HepG2 (cell line): ENCODE measurements around the gene WDR54. TPM values are rescaled to one million over a fixed set of nuclear protein-coding genes. Genes with fewer than 3 reads are reported as not detected.

Source experiments
- ATRX ChIP-seq: sonication (generic); formaldehyde crosslinking; IDR thresholded peaks from 2 replicates; pipeline ENCODE4 v1.4.0; 2020; ENCODE audit warnings: missing genetic modification reagents, borderline replicate concordance
- CAMTA2 ChIP-seq: sonication (generic); formaldehyde crosslinking; IDR thresholded peaks from 2 replicates; pipeline ENCODE4 v1.4.0; 2020; ENCODE audit warnings: mild to moderate bottlenecking, missing genetic modification reagents, borderline replicate concordance
- CCDC6 ChIP-seq: sonication (generic); formaldehyde crosslinking; IDR thresholded peaks from 2 replicates; pipeline ENCODE4 v1.8.1; 2022; ENCODE audit warnings: mild to moderate bottlenecking, missing genetic modification reagents, moderate library complexity
- CENPT ChIP-seq: sonication (generic); formaldehyde crosslinking; IDR thresholded peaks from 2 replicates; pipeline ENCODE4 v1.8.0; 2022; ENCODE audit warnings: low read depth, mild to moderate bottlenecking, moderate library complexity, missing genetic modification reagents
- GLI4 ChIP-seq: sonication (generic); formaldehyde crosslinking; IDR thresholded peaks from 2 replicates; pipeline ENCODE4 v1.5.1; 2020; ENCODE audit warnings: missing genetic modification reagents, mild to moderate bottlenecking, moderate library complexity, borderline replicate concordance
- POLR2AphosphoS2 ChIP-seq: IDR thresholded peaks from 2 replicates; pipeline ENCODE4 v1.6.1; 2011; ENCODE audit warnings: low read depth, low read length, improper control_type of control experiment
- RXRA ChIP-seq: sonication (generic); formaldehyde crosslinking; IDR thresholded peaks from 2 replicates; pipeline ENCODE4 v1.5.1; 2020; ENCODE audit warnings: missing genetic modification reagents
- RXRB ChIP-seq: IDR thresholded peaks from 2 replicates; pipeline ENCODE4 v1.6.1; 2016; ENCODE audit warnings: borderline replicate concordance, missing genetic modification reagents, missing compliant biosample characterization
- SIX4 ChIP-seq: sonication (generic); formaldehyde crosslinking; IDR thresholded peaks from 2 replicates; pipeline ENCODE4 v1.4.0; 2020; ENCODE audit warnings: missing genetic modification reagents
- SMARCC2 ChIP-seq: fragments of 450-650 bp; IDR thresholded peaks from 2 replicates; pipeline ENCODE4 v1.6.1; 2017; ENCODE audit warnings: antibody characterized with exemption, mild to moderate bottlenecking
- ZNF256 ChIP-seq: sonication (generic); formaldehyde crosslinking; conservative IDR thresholded peaks from 2 replicates; pipeline ENCODE4 v1.4.0; 2020; ENCODE audit warnings: missing genetic modification reagents
- ZNF33A ChIP-seq: sonication (generic); formaldehyde crosslinking; IDR thresholded peaks from 2 replicates; pipeline ENCODE4 v1.5.1; 2020; ENCODE audit warnings: missing genetic modification reagents, mild to moderate bottlenecking, moderate library complexity, borderline replicate concordance
- ZNF350 ChIP-seq: sonication (generic); formaldehyde crosslinking; IDR thresholded peaks from 2 replicates; pipeline ENCODE4 v1.4.0; 2020; ENCODE audit warnings: mild to moderate bottlenecking, low read depth, missing genetic modification reagents, borderline replicate concordance
- ZNF567 ChIP-seq: sonication (generic); formaldehyde crosslinking; IDR thresholded peaks from 2 replicates; pipeline ENCODE4 v1.8.1; 2023; ENCODE audit warnings: mild to moderate bottlenecking, missing genetic modification reagents, borderline replicate concordance
- polyA plus RNA-seq, 8 experiments: library from polyadenylated mRNA; depleted of rRNA in 3 of 8; stranded (reverse) in 7 of 8; unstranded in 1 of 8; fragments of >200 nt; fragmentation: Illumina TruSeq in 4 of 8; extraction: Trizol in 4 of 8; gene quantifications; 2 replicates each; pipeline versions ENCODE4 v1.2.1 to v1.2.3, GENCODE V29; 2011 to 2016; ENCODE audit warnings: low read depth in 4 of 8, missing spikeins in 1 of 8, mixed read lengths in 1 of 8; ENCODE audit not compliant: insufficient read depth in 1 of 8
- total RNA-seq, 5 experiments: library from RNA; depleted of rRNA; stranded (reverse); fragments of >200 nt; fragmentation: Illumina TruSeq; extraction: Trizol; gene quantifications; 2 replicates each; pipeline ENCODE4 v1.2.3, GENCODE V29; 2016; ENCODE audit warnings: low read depth in 1 of 5
- TF ChIP-seq, protein P1 (sequence below): sonication (generic); formaldehyde crosslinking; IDR thresholded peaks from 2 replicates; pipeline ENCODE4 v1.4.0; 2020; ENCODE audit warnings: mild to moderate bottlenecking, missing genetic modification reagents
- TF ChIP-seq, protein P2 (sequence below): sonication (generic); formaldehyde crosslinking; IDR thresholded peaks from 2 replicates; pipeline ENCODE4 v1.4.0; 2020; ENCODE audit warnings: mild to moderate bottlenecking, missing genetic modification reagents, borderline replicate concordance
- TF ChIP-seq, protein P3 (sequence below): sonication (generic); formaldehyde crosslinking; IDR thresholded peaks from 2 replicates; pipeline ENCODE4 v1.4.0; 2020; ENCODE audit warnings: mild to moderate bottlenecking, missing genetic modification reagents
- TF ChIP-seq, protein P4 (sequence below): sonication (generic); formaldehyde crosslinking; IDR thresholded peaks from 2 replicates; pipeline ENCODE4 v1.4.0; 2020; ENCODE audit warnings: mild to moderate bottlenecking, missing genetic modification reagents

Gene WDR54
- total and polyA plus RNA-seq, 2 of the 13 experiments (the other 11 are each of a cell fraction or from before 2014, with no cell fraction given): 2.0 to 17.3 TPM

DNA sequence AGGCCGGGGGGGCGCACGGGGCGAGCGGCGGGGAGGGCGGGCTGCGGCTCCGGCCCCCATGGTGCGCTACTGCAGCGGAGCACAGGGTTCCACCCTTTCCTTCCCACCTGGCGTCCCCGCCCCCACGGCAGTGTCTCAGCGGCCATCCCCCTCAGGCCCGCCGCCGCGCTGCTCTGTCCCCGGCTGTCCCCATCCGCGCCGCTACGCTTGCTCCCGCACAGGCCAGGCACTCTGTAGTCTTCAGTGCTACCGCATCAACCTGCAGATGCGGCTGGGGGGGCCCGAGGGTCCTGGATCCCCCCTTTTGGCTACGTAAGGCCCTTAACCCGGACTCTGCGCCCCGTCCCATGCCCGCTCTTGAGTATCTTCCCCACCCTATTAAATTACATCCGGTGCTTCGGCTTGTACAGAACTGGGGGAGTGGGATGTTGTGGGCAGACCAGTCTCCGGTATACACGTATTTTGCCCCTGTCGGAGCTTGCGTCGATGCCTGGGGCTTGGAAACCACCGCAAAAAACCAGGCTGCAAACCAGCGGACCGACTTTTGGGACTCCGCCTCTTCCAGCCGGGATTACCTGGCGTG is 36.1 kb downstream of the WDR54 start (continued):
- TF ChIP-seq RXRB (CRISPR knock-in tag): peak; percentile 40; the same call in 1 of the 2 replicates
- TF ChIP-seq CAMTA2 (CRISPR knock-in tag): no peak
- no peak for TF ChIP-seq POLR2AphosphoS2
- TF ChIP-seq ZNF567 (CRISPR knock-in tag): no peak
- TF ChIP-seq ATRX (CRISPR knock-in tag): no peak
- TF ChIP-seq, protein P1, sequence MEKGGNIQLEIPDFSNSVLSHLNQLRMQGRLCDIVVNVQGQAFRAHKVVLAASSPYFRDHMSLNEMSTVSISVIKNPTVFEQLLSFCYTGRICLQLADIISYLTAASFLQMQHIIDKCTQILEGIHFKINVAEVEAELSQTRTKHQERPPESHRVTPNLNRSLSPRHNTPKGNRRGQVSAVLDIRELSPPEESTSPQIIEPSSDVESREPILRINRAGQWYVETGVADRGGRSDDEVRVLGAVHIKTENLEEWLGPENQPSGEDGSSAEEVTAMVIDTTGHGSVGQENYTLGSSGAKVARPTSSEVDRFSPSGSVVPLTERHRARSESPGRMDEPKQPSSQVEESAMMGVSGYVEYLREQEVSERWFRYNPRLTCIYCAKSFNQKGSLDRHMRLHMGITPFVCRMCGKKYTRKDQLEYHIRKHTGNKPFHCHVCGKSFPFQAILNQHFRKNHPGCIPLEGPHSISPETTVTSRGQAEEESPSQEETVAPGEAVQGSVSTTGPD (CRISPR knock-in tag): no peak; the same call in 1 of the 2 replicates
- TF ChIP-seq ZNF256: no peak
- no peak; the same call in 1 of the 2 replicates for TF ChIP-seq SMARCC2
- no peak for TF ChIP-seq SIX4 (CRISPR knock-in tag)
- TF ChIP-seq RXRA (CRISPR knock-in tag): no peak; the same call in 1 of the 2 replicates
- peak; percentile 84; the same call in 1 of the 2 replicates for TF ChIP-seq ZNF350 (CRISPR knock-in tag)
- TF ChIP-seq, protein P2, sequence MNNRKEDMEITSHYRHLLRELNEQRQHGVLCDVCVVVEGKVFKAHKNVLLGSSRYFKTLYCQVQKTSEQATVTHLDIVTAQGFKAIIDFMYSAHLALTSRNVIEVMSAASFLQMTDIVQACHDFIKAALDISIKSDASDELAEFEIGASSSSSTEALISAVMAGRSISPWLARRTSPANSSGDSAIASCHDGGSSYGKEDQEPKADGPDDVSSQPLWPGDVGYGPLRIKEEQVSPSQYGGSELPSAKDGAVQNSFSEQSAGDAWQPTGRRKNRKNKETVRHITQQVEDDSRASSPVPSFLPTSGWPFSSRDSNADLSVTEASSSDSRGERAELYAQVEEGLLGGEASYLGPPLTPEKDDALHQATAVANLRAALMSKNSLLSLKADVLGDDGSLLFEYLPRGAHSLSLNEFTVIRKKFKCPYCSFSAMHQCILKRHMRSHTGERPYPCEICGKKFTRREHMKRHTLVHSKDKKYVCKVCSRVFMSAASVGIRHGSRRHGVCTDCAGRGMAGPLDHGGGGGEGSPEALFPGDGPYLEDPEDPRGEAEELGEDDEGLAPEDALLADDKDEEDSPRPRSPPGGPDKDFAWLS (CRISPR knock-in tag): no peak
- TF ChIP-seq GLI4: peak; percentile 28; the same call in 1 of the 2 replicates
- TF ChIP-seq ZNF33A (CRISPR knock-in tag): no peak
- TF ChIP-seq, protein P3, sequence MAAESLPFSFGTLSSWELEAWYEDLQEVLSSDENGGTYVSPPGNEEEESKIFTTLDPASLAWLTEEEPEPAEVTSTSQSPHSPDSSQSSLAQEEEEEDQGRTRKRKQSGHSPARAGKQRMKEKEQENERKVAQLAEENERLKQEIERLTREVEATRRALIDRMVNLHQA (CRISPR knock-in tag): no peak
- TF ChIP-seq, protein P4, sequence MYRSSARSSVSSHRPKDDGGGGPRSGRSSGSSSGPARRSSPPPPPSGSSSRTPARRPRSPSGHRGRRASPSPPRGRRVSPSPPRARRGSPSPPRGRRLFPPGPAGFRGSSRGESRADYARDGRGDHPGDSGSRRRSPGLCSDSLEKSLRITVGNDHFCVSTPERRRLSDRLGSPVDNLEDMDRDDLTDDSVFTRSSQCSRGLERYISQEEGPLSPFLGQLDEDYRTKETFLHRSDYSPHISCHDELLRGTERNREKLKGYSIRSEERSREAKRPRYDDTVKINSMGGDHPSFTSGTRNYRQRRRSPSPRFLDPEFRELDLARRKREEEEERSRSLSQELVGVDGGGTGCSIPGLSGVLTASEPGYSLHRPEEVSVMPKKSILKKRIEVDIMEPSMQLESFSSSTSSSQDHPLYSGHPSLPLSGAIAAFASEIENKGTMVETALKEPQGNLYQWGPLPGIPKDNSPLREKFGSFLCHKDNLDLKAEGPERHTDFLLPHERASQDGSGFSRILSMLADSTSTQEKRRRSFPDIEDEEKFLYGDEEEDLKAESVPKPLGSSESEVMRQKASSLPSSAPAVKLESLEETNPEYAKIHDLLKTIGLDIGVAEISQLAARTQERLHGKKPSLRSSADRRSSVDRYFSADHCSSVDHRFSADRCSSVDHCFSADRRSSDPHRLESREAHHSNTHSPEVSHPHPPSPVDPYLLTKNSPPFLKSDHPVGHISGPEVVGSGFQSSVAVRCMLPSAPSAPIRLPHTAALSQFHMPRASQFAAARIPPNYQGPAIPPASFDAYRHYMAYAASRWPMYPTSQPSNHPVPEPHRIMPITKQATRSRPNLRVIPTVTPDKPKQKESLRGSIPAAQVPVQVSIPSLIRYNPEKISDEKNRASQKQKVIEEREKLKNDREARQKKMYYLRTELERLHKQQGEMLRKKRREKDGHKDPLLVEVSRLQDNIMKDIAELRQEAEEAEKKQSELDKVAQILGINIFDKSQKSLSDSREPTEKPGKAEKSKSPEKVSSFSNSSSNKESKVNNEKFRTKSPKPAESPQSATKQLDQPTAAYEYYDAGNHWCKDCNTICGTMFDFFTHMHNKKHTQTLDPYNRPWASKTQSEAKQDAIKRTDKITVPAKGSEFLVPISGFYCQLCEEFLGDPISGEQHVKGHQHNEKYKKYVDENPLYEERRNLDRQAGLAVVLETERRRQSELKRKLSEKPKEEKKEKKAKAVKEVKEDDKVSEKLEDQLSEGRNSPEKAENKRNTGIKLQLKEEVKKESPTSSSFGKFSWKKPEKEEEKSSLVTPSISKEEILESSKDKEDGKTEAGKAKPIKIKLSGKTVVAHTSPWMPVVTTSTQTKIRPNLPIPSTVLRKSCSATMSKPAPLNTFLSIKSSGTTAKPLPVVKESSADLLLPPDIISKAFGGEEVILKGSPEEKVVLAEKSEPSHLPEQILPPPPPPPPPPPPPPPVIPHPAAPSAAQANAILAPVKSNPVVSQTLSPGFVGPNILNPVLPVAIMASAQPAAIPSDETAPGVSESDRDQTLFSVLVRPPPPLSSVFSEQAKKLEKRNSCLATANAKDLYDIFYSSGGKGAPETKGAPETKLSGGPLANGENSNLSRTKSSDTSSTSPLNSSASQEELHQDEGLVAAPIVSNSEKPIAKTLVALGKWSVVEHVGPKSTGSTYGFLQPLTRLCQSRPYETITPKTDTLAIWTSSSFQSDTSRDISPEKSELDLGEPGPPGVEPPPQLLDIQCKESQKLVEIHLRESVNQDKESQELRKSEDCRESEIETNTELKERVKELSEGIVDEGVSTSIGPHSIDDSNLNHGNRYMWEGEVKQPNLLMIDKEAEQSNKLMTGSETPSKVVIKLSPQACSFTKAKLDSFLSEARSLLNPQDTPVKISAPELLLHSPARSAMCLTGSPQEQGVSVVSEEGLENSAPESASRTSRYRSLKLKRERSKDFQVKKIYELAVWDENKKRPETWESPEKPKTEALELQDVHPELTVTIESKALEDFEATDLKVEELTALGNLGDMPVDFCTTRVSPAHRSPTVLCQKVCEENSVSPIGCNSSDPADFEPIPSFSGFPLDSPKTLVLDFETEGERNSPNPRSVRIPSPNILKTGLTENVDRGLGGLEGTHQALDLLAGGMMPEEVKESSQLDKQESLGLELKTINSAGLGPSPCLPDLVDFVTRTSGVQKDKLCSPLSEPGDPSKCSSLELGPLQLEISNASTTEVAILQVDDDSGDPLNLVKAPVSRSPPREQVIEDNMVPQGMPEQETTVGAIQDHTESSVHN (CRISPR knock-in tag): no peak
- TF ChIP-seq CENPT (CRISPR knock-in tag): no peak
- peak; percentile 91; the same call in 1 of the 2 replicates for TF ChIP-seq CCDC6 (CRISPR knock-in tag)
